ENCODE measurements around the gene TFAP2D.

Gene TFAP2D

GRCh38 chr6:50819466-50819903 lies 106.2 kb downstream of the TFAP2D start:
- no peak for DNase-seq (ENCODE audit: low spot score)

- DNase-seq (ENCODE audit: low spot score), result no peak
Measured at GRCh38 chr6:50819904-50820868, 106.9 kb downstream of the TFAP2D start.

- DNase-seq (ENCODE audit: low spot score), result no peak
Measured at GRCh38 chr6:50820869-50821264, 107.5 kb downstream of the TFAP2D start.

- DNase-seq (ENCODE audit: low spot score), result no peak
Measured at GRCh38 chr6:50821441-50822077, 108.2 kb downstream of the TFAP2D start.

- no peak for DNase-seq (ENCODE audit: low spot score)
Measured at GRCh38 chr6:50822078-50822476, 108.8 kb downstream of the TFAP2D start.
